CD4-positive, alpha-beta T cell treated with Interleukin-1 beta for 1 hour (primary cell): ENCODE measurements around the gene UCHL3.
"Not testable (repeated sequence)": the region's sequence is repeated elsewhere in the genome, so short reads cannot be mapped to it uniquely, and the experiment has no call there.

Experiments
- DNase-seq, 2 donors: peaks; one replicate each; pipeline ENCODE4 v3.0.0-alpha.2; 2020 to 2022

Gene UCHL3

GRCh38 chr13:75549262-75550158 lies at the start of gene UCHL3:
TSS of gene UCHL3 (plus strand) at chr13:75549791. CDS start at chr13:75549821, 30 bp downstream.
- peak; percentile 96 to 97 for DNase-seq

GRCh38 chr13:75505327-75505726 lies 44.3 kb upstream of the UCHL3 start:
- DNase-seq, result no peak

- no peak for DNase-seq
Observed at GRCh38 chr13:75506018-75506417, 43.6 kb upstream of the UCHL3 start.

DNA sequence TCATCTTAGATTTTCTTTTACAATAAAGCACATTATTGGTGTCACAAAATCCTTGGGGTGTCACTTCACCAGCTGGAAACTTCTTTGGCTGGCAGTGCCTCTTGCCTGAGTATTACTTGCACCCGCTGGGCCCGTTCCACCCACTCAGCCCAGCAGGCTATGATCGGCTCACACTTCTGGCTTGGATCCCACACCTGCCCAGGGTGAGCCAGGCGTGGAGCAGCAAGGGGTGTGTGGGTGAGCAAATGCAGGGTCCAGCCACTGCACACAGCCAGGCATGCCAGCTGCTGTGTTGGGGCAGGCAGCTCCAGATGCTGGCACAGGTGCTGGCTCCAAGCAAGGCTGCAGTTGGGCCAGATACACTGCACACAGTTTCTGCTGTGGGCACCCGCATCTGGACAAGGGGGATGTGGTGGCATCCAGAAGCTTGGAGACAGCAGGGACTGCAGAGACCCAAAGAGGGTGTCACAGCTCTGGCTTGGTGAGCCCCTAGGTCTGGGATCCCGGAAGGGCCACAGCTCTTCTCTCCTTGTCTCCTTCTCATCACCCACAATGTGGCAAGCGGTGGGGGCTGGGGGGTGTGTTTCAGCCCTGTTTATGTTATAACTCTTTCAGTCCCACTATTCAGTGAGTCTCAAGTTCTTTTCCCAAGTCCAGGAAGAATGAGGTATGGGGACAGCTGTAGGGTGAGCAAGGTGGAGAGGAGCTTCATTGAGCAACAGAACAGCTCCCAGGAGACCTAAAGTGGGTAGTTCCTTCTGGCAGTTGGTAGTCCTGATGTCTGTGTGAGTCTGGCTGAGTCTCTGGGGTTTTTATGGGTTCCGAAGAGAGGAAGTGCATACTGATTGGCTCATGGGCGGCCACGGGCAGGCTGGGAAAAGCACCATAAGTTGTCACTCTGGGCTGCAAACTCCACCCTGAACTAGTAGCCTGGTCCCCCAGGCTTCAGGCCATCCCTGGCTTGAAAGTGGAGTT lies 42.3 kb upstream of the UCHL3 start:
- no peak for DNase-seq

DNA sequence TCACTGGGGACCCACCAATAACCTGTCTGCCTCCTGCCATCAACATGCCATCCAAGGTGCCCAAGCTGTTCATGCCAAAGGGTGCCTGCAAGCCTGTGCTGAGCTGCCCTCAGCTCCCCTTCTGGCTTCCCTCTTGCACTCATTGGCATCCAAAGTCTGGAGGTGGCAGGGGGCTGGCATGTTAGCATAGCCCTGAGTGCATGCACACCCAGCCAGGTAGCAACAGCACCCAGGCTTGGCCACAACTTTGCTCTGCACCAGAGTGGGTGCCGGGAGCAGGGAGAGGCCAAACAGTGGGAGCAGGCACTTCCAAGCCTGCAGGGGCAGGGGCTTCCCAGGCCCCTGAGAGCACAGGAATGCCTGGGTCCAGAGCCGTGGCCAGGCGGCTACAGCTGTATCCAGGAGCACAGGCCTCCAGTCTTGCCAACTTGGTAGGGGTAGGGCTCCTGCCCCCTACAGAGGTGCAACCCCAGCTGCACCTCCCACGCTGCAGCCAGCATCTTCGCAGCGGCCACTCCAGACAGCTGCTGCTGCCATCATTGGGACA lies 41.5 kb upstream of the UCHL3 start:
- DNase-seq, result no peak

DNA sequence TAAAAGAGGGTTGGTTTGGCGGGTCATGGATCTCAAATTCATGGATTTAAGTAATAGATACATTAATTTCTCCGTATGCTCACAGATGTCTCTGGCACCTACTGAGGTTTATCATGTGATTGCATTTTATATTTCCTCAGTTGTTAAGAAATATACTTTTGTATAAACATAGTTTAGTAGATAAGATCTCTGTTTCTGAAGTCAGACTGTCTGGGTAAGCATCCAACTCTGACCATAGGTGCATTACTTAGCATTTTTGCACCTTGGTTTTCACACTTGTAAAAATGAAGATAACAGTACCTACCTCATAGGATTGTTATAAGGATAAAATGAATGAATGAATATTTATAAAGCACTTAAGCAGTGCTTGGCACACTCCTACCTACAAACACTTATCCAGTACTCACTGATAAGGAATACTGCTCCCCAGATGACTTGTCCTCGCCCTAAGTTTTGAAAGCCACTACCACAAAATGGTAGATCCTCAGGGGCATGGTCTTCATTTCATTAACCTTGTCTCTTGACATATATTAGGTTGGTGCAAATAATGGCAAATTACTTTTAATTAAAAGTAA lies 38.5 kb upstream of the UCHL3 start:
- no peak for DNase-seq

GRCh38 chr13:75512253-75512652 lies 37.3 kb upstream of the UCHL3 start:
- no peak for DNase-seq

DNA sequence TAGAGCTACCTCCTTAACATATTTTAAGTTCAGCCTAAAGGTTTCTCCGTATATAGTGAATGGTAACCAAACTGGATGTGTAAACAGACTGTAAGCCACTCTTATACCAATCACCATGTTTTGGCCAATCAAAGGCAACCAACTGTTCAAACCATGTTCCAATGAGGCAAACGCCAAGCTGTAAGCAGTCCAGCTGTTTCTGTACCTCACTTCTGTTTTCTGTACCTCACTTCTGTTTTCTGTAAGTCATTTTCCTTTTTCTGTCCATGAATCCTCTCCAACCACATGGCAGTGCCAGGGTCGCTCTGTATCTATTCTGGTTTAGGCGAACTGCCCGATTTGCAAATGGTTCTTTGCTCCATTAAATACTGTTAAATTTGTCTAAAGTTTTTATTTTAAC lies 36.3 kb upstream of the UCHL3 start:
- no peak for DNase-seq

GRCh38 chr13:75514080-75514995 lies 35.3 kb upstream of the UCHL3 start:
- DNase-seq, result no peak

DNA sequence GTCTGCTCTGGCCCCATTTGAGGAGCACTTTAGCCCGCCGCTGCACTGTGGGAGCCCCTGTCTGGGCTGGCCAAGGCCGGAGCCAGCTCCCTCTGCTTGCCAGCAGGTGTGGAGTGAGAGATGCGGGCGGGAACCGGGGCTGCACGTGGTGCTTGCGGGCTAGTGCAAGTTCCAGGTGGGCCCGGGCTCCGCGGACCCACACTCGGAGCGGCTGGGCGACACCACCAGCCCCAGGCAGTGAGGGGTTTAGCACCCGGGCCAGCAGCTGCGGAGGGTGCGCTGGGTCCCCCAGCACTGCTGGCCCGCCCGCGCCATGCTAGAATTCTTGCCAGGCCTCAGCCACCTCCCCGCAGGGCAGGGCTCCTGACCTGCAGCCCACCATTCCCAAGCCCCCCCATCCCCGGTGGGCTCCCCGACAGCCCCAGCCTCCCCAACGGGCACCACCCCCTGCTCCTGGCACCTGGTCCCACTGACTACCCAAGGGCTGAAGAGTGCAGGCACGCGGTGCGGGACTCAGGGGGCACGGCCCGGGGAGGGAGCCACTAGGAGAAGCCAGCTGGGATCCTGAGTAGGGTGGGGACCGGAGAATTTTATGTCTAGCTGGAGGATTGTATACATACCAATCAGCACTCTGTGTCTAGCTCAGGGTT lies 31.0 kb upstream of the UCHL3 start:
- DNase-seq, result no peak

DNA sequence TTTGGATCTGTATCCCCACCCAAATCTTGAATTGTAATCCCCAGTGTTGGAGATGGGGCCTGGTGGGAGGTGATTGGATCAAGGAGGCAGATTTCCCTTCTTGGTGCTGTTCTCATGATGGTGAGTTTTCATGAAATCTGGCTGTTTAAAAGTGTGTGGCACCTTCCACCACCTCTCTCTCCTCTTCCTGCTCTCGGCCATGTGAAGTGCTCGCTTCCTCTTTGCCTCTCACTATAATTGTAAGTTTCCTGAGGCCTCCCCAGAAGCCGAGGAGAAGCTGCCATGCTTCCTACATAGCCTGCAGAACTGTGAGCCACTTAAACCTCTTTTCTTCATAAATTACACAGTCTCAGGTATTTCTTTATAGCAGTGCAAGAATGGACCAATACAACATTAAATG lies 27.6 kb upstream of the UCHL3 start:
- DNase-seq, result no peak

- DNase-seq, result no peak
Observed at GRCh38 chr13:75530549-75530961, 19.0 kb upstream of the UCHL3 start.

- no peak for DNase-seq
Observed at GRCh38 chr13:75533861-75534260, 15.7 kb upstream of the UCHL3 start.

DNA sequence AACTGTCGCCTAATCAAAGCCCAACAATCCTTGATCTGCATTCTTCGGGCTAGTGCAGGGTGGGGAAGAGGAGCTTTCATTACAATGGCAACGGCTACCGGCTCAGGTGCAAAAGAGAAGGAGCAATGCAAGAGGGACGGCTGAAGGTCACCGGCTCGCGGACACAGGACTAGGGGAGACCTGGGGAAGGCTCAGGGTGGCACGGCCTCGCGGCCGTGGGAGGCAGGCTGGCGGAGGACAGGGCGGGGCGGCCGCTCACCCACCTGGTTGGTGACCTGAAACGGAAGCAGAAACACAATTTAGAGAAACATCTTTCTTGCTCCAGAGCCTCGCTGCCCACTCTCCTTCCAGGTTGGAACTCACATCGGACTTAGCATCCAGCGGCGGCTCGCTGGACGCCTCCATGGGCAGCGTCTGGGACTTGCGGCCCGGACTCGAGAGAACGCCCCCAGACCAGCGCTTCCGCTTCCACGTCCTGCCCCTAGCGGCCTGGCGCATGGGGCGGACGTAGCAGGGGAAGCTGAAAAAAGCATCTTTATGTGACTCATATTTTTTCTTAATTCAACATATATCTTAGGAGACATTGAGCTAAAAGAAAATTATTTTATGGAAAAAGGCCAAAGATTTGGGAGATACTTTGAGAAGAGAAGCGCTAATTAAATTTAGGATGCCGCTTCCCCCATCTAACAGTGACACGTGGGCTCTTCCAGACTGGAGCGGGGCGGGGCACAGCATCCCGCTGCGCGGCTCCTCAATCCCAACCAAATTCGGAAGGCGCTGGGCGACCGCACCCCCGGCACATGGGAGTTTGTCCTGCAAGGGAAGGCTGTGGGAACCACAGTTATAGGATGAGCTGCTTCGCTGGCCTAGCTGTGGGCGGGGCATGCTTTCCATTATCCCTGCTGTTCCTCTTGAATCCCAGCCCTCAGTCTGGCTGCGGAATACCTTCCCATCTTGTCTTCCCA lies 11.9 kb upstream of the UCHL3 start, which contains the start of gene COMMD6:
COMMD6 (minus strand) TSS at position 441 of the 965 bp plus-strand sequence; CDS start at position 405, 36 bp downstream.
- DNase-seq, result peak; percentile 59 to 60

DNA sequence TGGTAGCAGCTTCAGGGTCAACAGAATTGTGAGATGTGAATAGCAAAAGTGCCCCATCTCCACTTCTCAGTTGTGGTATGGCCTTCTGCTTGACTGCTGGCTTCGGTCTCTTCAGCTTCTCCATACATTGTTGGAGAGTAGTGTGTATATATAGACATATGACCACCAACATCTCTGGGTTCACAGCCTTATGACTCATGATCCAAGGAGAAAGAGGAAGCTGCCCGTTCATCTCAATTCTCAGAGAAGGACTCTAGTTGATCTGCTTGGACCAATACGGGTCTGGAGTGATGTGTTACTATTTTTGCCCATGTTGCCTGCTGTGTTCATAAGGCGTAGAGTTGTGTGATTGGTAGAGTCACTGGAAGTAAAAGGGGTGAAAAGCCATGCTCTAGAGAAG lies 8.3 kb upstream of the UCHL3 start:
- DNase-seq, result peak in 1 of 2 donors; percentile 25

- no peak for DNase-seq
Observed at GRCh38 chr13:75541961-75542360, 7.6 kb upstream of the UCHL3 start.

- no peak for DNase-seq
Observed at GRCh38 chr13:75544681-75545330, 4.8 kb upstream of the UCHL3 start.

- DNase-seq, result not testable (repeated sequence)
Observed at GRCh38 chr13:75545386-75545785, 4.2 kb upstream of the UCHL3 start.

GRCh38 chr13:75547917-75548316 lies 1.7 kb upstream of the UCHL3 start:
- no peak for DNase-seq
